Central memory CD8-positive, alpha-beta T cell (primary cell): ENCODE measurements around the gene FBXL19.

Experiments
- ATAC-seq: fragments of 150-1000 bp; cut with Tn5 transposase; replicated peaks from 2 replicates; pipeline ENCODE4 v1.10.0; 2022; ENCODE audit warnings: mild to moderate bottlenecking, moderate FRiP score, moderate number of reproducible peaks; ENCODE audit not compliant: poor library complexity, severe bottlenecking; ENCODE audit errors: extremely low read depth
- DNase-seq, 2 donors: peaks; one replicate each; pipeline ENCODE4 v3.0.0; 2021; ENCODE audit warnings: low spot score in 2 of 2
- H3K27ac Mint-ChIP-seq: one replicate; pipeline ENCODE4 v1.8.0; 2022; ENCODE audit warnings: low read depth, mild to moderate bottlenecking, moderate library complexity, mixed read lengths
- H3K27me3 Mint-ChIP-seq: one replicate; pipeline ENCODE4 v1.8.0; 2022; ENCODE audit warnings: mixed read lengths
- H3K36me3 Mint-ChIP-seq: one replicate; pipeline ENCODE4 v1.8.0; 2022; ENCODE audit warnings: mild to moderate bottlenecking, moderate library complexity, mixed read lengths; ENCODE audit not compliant: insufficient read depth
- H3K4me1 Mint-ChIP-seq: one replicate; pipeline ENCODE4 v1.8.0; 2022; ENCODE audit warnings: mixed read lengths
- H3K4me3 Mint-ChIP-seq: one replicate; pipeline ENCODE4 v1.8.0; 2022; ENCODE audit warnings: mild to moderate bottlenecking, moderate library complexity, mixed read lengths
- H3K9me3 Mint-ChIP-seq: one replicate; pipeline ENCODE4 v1.8.0; 2022; ENCODE audit warnings: mixed read lengths

The FBXL19 gene

GRCh38 chr16:30976486-30976885 is 53.1 kb downstream of the FBXL19 start:
- Mint-ChIP-seq H3K27me3 (no peaks in the 10 kb centered on the region), H3K9me3 (no peaks in the 10 kb centered on the region), H3K27ac (no peak overlapping the region), H3K4me3 (no peak overlapping the region), H3K4me1 (peaks cover 37% of the 10 kb centered on the region), H3K36me3 (peaks cover 55% of the 10 kb centered on the region)
- no peak for DNase-seq
- no peak for ATAC-seq

- Mint-ChIP-seq H3K4me1 (peaks cover 37% of the 10 kb centered on the region), H3K36me3 (peaks cover 48% of the 10 kb centered on the region), H3K9me3 (no peaks in the 10 kb centered on the region), H3K27me3 (no peaks in the 10 kb centered on the region), H3K27ac (peak overlapping the region; percentile 4), H3K4me3 (no peak overlapping the region)
- no peak for ATAC-seq
- DNase-seq, result no peak
Measured at GRCh38 chr16:30977502-30977901, 54.1 kb downstream of the FBXL19 start.

- no peak overlapping the region for H3K4me3 Mint-ChIP-seq
- peaks cover 31% of the 10 kb centered on the region for H3K36me3 Mint-ChIP-seq
- H3K4me1 Mint-ChIP-seq, result peaks cover 22% of the 10 kb centered on the region
- no peak for ATAC-seq
- H3K27ac Mint-ChIP-seq, result no peak overlapping the region
- DNase-seq, result no peak
- H3K27me3 Mint-ChIP-seq, result no peaks in the 10 kb centered on the region
- H3K9me3 Mint-ChIP-seq, result no peaks in the 10 kb centered on the region
Measured at GRCh38 chr16:30979170-30980022, 56.0 kb downstream of the FBXL19 start.

- H3K36me3 Mint-ChIP-seq, result peaks cover 30% of the 10 kb centered on the region
- no peak overlapping the region for H3K4me3 Mint-ChIP-seq
- H3K27ac Mint-ChIP-seq, result no peak overlapping the region
- H3K9me3 Mint-ChIP-seq, result no peaks in the 10 kb centered on the region
- H3K4me1 Mint-ChIP-seq, result peaks cover 21% of the 10 kb centered on the region
- ATAC-seq (no peak), DNase-seq (no peak)
- no peaks in the 10 kb centered on the region for H3K27me3 Mint-ChIP-seq
Measured at GRCh38 chr16:30980023-30980371, 56.6 kb downstream of the FBXL19 start.

DNA sequence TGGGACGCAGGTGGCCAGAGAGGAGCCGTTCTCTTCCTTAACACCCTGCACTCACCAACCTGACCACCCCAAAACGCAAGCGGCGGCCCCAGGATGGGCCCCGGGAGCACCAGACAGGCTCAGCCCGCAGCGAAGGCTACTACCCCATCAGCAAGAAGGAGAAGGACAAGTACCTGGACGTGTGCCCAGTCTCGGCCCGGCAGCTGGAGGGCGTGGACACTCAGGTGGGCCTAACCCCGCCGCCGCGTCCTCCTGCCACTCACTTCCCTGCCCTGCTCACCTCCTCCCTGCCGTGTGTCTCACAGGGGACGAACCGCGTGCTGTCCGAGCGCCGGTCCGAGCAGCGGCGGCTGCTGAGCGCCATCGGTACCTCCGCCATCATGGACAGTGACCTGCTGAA is 57.1 kb downstream of the FBXL19 start:
- H3K4me1 Mint-ChIP-seq, result peaks cover 21% of the 10 kb centered on the region
- ATAC-seq (no peak), DNase-seq (no peak)
- no peak overlapping the region for H3K4me3 Mint-ChIP-seq
- no peaks in the 10 kb centered on the region for H3K9me3 Mint-ChIP-seq
- no peaks in the 10 kb centered on the region for H3K27me3 Mint-ChIP-seq
- H3K36me3 Mint-ChIP-seq, result peaks cover 29% of the 10 kb centered on the region
- H3K27ac Mint-ChIP-seq, result no peak overlapping the region

DNA sequence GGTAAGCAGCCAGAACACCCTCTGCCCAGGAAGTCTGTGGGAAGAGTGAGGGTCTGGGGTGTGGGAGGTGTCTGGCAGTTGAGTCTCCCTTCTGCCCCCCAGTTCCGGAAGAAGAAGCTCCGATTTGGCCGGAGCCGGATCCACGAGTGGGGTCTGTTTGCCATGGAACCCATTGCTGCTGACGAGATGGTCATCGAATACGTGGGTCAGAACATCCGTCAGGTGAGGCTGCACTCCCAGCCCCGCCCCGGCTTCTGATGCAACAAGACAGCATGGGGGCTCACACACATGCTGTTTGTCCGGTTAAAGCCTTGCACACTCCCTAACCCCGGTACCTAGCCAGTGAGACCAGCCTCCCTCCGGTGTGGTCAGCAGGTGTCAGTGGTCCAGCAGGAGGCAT is 57.6 kb downstream of the FBXL19 start:
- peaks cover 27% of the 10 kb centered on the region for H3K36me3 Mint-ChIP-seq
- DNase-seq, result no peak

GRCh38 chr16:30982548-30983288 is 59.3 kb downstream of the FBXL19 start:
- DNase-seq, result no peak
- Mint-ChIP-seq H3K4me3 (no peak overlapping the region), H3K27ac (peak overlapping the region; percentile 61), H3K36me3 (peaks cover 18% of the 10 kb centered on the region), H3K4me1 (peaks cover 5% of the 10 kb centered on the region), H3K27me3 (no peaks in the 10 kb centered on the region), H3K9me3 (no peaks in the 10 kb centered on the region)
- no peak for ATAC-seq

More for the DNA sequence above, 57.6 kb downstream of the FBXL19 start:
- Mint-ChIP-seq H3K4me3 (no peak overlapping the region), H3K9me3 (no peaks in the 10 kb centered on the region), H3K27me3 (no peaks in the 10 kb centered on the region), H3K27ac (no peak overlapping the region), H3K4me1 (peaks cover 17% of the 10 kb centered on the region)
- no peak for ATAC-seq

GRCh38 chr16:30983289-30983889 is 60.0 kb downstream of the FBXL19 start:
- ATAC-seq (no peak), DNase-seq (no peak)
- Mint-ChIP-seq H3K27me3 (no peaks in the 10 kb centered on the region), H3K27ac (peak overlapping the region; percentile 61), H3K4me3 (no peak overlapping the region), H3K36me3 (peaks cover 16% of the 10 kb centered on the region), H3K9me3 (no peaks in the 10 kb centered on the region), H3K4me1 (peaks cover 4% of the 10 kb centered on the region)

GRCh38 chr16:30983898-30984610 is 60.7 kb downstream of the FBXL19 start:
- Mint-ChIP-seq H3K36me3 (peaks cover 12% of the 10 kb centered on the region), H3K27me3 (no peaks in the 10 kb centered on the region), H3K9me3 (no peaks in the 10 kb centered on the region), H3K4me1 (no peaks in the 10 kb centered on the region), H3K27ac (peak overlapping the region; percentile 61), H3K4me3 (no peak overlapping the region)
- no peak for DNase-seq
- no peak for ATAC-seq

GRCh38 chr16:30984669-30985400 is 61.5 kb downstream of the FBXL19 start, which contains the start of gene HSD3B7:
TSS of gene HSD3B7 (plus strand) at chr16:30985207. CDS start at chr16:30985659, 452 bp downstream.
- H3K4me3 Mint-ChIP-seq, result no peak within 1 kb of the TSS
- H3K4me1 Mint-ChIP-seq, result no peaks in the 10 kb centered on the region
- peak; percentile 58 to 67 for DNase-seq
- no peaks in the 10 kb centered on the region for H3K27me3 Mint-ChIP-seq
- no peaks in the 10 kb centered on the region for H3K9me3 Mint-ChIP-seq
- no peak within 1 kb of the TSS for H3K27ac Mint-ChIP-seq
- peak; percentile 63 for ATAC-seq
- H3K36me3 Mint-ChIP-seq, result peaks cover 11% of the 10 kb centered on the region

GRCh38 chr16:30985401-30986128 is 62.2 kb downstream of the FBXL19 start:
- Mint-ChIP-seq H3K27ac (no peak overlapping the region), H3K4me3 (no peak overlapping the region), H3K4me1 (no peaks in the 10 kb centered on the region), H3K36me3 (peaks cover 6% of the 10 kb centered on the region), H3K27me3 (no peaks in the 10 kb centered on the region), H3K9me3 (no peaks in the 10 kb centered on the region)
- ATAC-seq (no peak), DNase-seq (no peak)
